ENCODE data around the gene JMJD1C.
"Not testable (repeated sequence)": the region's sequence is repeated elsewhere in the genome, so short reads cannot be mapped to it uniquely, and the experiment has no call there.

JMJD1C gene

GRCh38 chr10:63396133-63396761 lies 69.5 kb downstream of the JMJD1C start:
- FAIRE-seq, result no peak

GRCh38 chr10:63393050-63393449 lies 72.7 kb downstream of the JMJD1C start:
- no peak for FAIRE-seq

- no peak for FAIRE-seq
Observed at GRCh38 chr10:63392224-63392623, 73.6 kb downstream of the JMJD1C start.

DNA sequence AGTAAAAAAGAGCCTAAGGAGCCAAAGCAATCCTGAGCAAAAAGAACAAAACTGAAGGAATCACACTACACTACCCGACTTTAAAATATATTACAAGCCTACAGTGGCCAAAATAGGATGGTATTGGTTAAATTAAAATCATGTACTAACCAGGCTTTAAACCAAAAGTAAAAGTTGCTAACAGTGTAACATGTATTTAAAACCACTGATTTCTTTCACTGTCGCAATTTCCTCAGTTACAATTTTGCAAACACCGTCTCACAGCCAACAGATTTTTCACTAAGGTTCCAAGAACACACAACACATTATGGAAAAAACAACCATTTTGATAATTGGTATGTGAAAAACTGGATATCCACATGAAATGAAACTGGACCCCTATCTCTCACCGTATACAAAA lies 74.0 kb downstream of the JMJD1C start:
- FAIRE-seq, result no peak

DNA sequence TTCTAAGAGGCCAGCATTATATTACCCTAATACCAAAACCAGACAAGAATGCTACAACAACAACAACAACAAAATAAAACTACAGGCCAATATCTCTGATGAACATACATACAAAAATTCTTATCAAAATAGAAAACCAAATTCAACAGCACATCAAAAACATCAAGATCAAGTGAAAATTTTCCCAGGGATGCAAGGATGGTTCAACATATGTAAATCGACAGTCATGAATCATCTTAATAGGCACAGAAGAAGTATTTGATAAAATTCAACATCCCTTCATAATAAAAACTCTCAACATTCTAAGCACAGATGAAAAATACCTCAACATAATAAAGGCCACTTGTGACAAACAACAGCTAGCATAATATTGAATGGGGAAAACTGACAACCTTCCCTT lies 75.3 kb downstream of the JMJD1C start:
- FAIRE-seq, result no peak

DNA sequence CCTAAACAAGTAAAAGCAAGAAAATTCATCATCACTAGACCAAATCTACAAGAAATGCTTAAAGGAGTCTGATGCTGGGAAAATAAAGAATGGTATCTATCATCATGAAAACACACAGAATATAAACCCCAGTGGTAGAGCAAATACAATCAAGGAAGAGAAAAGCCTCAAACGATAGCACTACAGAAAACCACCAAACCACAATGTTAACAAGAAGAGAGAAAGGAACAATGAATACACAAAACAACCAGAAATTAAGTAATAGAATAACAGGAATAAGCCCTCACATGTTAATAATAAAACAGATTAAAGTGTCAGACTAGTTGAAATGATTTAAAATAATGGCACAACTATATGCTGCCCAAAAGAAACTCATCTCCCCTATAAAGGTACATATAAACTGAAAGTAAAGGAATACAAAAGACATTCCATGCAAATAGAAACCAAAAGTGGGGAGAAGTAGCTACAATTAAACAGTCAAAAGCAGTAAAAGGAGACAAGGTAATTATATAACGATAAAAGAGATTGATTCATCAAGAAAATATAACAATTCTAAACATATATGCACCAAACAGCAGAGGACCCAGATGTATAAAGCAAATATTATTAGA lies 77.3 kb downstream of the JMJD1C start:
- no peak for FAIRE-seq

DNA sequence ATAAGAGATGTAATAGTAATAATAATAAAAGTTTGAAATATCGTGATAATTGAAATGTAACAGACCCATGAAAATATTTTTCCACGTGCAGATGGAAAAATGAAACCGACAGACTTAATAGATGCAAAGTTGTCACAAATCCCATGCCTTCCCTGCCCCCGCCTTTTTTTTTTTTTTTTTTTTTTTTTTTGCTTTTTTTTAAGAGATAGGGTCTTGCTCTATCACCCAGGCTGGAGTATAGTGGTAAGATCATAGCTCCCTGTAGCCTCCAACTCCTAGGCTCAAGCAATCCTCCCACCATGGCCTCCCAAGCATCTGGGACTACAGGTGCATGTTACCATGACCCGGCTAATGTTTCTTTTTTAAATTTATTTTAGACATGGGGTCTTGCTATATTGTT lies 80.5 kb downstream of the JMJD1C start:
- no peak for FAIRE-seq

- no peak for FAIRE-seq
Observed at GRCh38 chr10:63384675-63385074, 81.1 kb downstream of the JMJD1C start.

GRCh38 chr10:63384001-63384400 lies 81.8 kb downstream of the JMJD1C start:
- FAIRE-seq, result no peak

DNA sequence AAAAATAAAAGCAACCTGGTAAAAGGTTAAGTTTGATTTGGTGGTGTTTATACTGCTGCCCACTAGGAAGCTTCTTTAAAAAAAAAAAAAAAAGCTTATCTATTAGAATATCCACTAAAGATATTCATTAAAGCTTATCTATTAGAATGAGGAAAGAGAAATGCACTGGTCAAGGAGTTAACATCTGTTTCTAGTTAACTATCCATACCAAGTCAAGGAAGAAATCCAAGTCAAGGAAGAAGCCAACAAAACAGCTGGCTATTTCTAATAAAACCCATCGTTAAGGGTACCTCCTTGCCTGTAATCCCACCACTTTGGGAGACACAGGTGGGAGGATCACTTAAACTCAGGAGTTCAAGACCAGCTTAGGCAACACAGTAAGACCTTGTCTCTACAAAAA lies 82.6 kb downstream of the JMJD1C start:
- no peak for FAIRE-seq

- FAIRE-seq, result no peak
Observed at GRCh38 chr10:63382066-63382465, 83.7 kb downstream of the JMJD1C start.

DNA sequence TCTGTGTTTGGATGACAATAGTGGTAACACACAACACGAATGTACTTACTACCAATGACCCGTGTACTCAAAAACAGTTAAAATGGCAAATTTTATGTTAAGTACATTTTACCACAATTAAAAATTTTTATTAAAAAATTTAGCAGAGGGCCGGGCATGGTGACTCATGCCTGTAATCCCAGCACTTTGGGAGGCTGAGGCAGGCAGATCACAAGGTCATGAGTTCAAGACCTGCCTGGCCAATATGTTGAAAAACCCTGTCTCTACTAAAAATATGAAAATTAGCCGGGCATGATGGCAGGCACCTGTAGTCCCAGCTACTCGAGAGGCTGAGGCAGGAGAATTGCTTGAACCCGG lies 88.5 kb downstream of the JMJD1C start:
- not testable (repeated sequence) for FAIRE-seq

DNA sequence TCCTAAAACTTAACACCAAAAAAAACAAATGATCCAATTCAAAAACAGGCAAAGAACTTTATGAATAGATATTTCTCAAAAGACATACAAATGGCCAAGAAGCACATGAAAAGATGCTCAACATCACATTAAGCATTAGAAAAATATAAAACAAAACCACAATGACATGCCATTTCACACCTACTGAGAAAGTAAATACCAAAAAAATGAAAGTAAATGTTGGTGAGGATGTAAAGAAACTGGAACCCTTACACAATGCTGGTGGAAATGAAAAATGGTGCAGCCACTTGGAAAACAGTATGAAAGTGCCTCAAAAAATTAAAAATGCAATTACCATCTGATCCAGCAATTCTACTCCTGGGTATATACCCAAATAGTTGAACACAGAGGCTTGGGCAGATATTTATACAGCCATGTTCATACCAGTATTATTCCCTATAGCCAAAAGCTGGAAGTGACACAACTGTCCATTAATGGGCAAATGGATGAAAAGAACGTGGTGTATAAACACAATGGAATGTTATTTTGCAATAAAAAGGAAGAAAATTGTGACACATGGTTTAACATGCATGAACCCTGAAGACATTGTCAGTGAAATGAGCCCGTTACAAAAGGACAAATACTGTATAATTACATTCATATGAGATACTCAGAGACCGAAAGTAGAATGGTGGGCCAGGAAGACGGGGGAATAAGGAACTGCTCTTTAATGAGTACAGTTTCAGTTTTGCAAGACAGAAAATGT lies 89.0 kb downstream of the JMJD1C start:
- peak; percentile 17 for FAIRE-seq

GRCh38 chr10:63375859-63376258 lies 89.9 kb downstream of the JMJD1C start:
- FAIRE-seq, result no peak

DNA sequence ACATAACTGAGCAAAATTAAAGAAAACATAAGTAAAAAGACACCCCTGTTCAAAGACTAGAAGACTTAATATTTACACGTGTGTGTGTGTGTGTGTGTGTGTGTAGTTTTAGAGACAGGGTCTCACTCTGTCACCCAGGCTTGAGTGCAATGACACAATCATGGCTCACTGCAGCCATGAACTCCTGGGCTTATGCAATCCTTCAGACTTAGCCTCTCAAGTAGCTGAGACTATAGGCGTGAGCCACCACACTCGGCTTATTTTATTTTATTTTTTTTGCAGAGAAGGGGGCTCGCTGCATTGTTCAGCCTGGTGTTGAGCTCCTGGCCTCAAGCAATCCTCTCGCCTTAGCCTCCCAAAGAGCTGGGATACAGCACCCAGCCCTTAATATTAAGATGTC lies 90.3 kb downstream of the JMJD1C start:
- FAIRE-seq, result no peak

GRCh38 chr10:63374991-63375390 lies 90.8 kb downstream of the JMJD1C start:
- FAIRE-seq, result no peak

DNA sequence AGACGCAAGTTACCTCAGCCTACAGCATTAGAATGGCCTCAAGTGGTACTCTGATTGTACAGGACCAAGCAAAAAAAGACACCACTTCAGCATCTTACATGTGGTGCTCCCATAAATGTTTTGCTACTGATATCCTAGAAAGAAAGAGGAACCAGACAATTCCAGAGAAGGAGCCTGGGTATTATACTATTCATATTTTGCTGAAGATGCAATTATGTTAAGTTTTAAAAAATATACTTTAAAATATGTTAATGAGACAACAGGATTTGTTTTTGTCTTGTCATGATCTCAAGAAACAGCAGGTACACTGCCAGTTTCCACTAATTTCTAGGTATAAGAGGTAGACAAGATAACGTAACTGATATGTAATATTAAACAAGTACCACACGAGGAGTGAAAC lies 92.6 kb downstream of the JMJD1C start:
- no peak for FAIRE-seq

DNA sequence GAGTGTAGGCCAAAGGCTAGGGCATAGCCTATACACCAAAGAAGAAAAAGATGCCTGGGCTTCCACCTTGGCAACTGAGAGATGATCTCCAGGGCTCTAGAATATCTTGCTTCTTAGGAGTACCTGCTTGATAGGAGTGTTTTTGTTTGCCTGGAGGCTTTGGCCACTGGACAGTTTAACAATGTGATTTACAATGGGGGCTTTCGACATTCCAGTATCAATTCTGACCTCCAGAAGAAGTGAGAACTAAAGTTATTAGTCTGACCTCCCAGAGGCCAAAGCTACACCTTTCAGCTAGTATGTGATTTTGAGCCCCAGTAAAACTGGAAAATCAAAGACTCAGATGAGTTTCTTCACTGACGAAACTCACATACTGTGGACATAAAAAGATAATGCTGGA lies 96.1 kb downstream of the JMJD1C start:
- no peak for FAIRE-seq

- no peak for FAIRE-seq
Observed at GRCh38 chr10:63368365-63368764, 97.4 kb downstream of the JMJD1C start.

DNA sequence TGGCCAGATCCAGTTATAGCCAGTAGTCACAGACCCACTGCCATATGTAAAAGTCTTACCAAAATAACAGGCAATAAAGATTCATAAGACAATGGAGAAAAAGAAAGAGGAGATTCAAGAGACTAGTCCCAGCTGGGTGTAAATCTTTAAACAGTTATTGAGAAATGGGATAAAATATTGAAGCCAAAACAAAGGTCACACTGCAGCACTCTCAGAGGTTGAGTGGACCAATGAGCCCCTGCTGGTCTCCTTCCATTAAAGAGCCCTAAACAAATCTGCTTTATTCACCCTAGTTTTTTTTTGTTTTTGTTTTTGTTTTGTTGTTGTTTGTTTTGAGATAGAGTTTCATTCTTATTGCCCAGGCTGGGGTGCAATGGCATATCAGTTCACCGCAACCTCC lies 98.8 kb downstream of the JMJD1C start:
- FAIRE-seq, result no peak

- FAIRE-seq, result no peak
Observed at GRCh38 chr10:63365976-63366765, 99.6 kb downstream of the JMJD1C start.

- no peak for FAIRE-seq
Observed at GRCh38 chr10:63364918-63365317, 100.9 kb downstream of the JMJD1C start.

- no peak for FAIRE-seq
Observed at GRCh38 chr10:63363951-63364350, 101.8 kb downstream of the JMJD1C start.

GRCh38 chr10:63355682-63356081 lies 110.1 kb downstream of the JMJD1C start:
- no peak for FAIRE-seq

Data from G401.6 (cell line).